Activated naive CD8-positive, alpha-beta T cell treated with anti-CD3 and anti-CD28 coated beads, Interleukin-2, amount 50 U/mL, for 24 hours (primary cell): Measurements from ENCODE around the gene NTRK2.

Experiments
- ATAC-seq: fragments of 150-1000 bp; cut with Tn5 transposase; one replicate; pipeline ENCODE4 v1.10.0; 2021
- DNase-seq: peaks from one replicate; pipeline ENCODE4 v3.0.0; 2021
- H3K27ac Mint-ChIP-seq: one replicate; pipeline ENCODE4 v1.8.0; 2021; ENCODE audit warnings: mild to moderate bottlenecking, mixed read lengths
- H3K27me3 Mint-ChIP-seq: one replicate; pipeline ENCODE4 v1.8.0; 2021; ENCODE audit warnings: mixed read lengths
- H3K36me3 Mint-ChIP-seq: one replicate; pipeline ENCODE4 v1.8.0; 2021; ENCODE audit warnings: low read depth, mixed read lengths
- H3K4me1 Mint-ChIP-seq: one replicate; pipeline ENCODE4 v1.8.0; 2021; ENCODE audit warnings: mixed read lengths
- H3K4me3 Mint-ChIP-seq: one replicate; pipeline ENCODE4 v1.8.0; 2021; ENCODE audit warnings: mild to moderate bottlenecking, moderate library complexity, mixed read lengths
- H3K9me3 Mint-ChIP-seq: one replicate; pipeline ENCODE4 v1.8.0; 2021; ENCODE audit warnings: mixed read lengths

The NTRK2 gene

GRCh38 chr9:84843175-84843824 lies 173.8 kb downstream of the NTRK2 start:
- ATAC-seq (no peak), DNase-seq (no peak)
- Mint-ChIP-seq H3K27me3 (peaks cover 2% of the 10 kb centered on the region), H3K27ac (no peak overlapping the region), H3K4me3 (no peak overlapping the region), H3K9me3 (no peaks in the 10 kb centered on the region), H3K36me3 (no peaks in the 10 kb centered on the region), H3K4me1 (no peaks in the 10 kb centered on the region)

- no peaks in the 10 kb centered on the region for H3K4me1 Mint-ChIP-seq
- H3K36me3 Mint-ChIP-seq: no peaks in the 10 kb centered on the region
- no peak for DNase-seq
- H3K27me3 Mint-ChIP-seq: peaks cover 2% of the 10 kb centered on the region
- no peaks in the 10 kb centered on the region for H3K9me3 Mint-ChIP-seq
- no peak overlapping the region for H3K4me3 Mint-ChIP-seq
- H3K27ac Mint-ChIP-seq: no peak overlapping the region
- ATAC-seq: no peak
Measured at GRCh38 chr9:84845956-84846900, 176.7 kb downstream of the NTRK2 start.

GRCh38 chr9:84846906-84847305 lies 177.4 kb downstream of the NTRK2 start:
- Mint-ChIP-seq H3K4me3 (no peak overlapping the region), H3K27ac (no peak overlapping the region), H3K9me3 (no peaks in the 10 kb centered on the region), H3K36me3 (no peaks in the 10 kb centered on the region), H3K4me1 (no peaks in the 10 kb centered on the region), H3K27me3 (no peaks in the 10 kb centered on the region)
- DNase-seq (no peak), ATAC-seq (no peak)

- Mint-ChIP-seq H3K27ac (no peak overlapping the region), H3K4me1 (no peaks in the 10 kb centered on the region), H3K36me3 (no peaks in the 10 kb centered on the region), H3K27me3 (no peaks in the 10 kb centered on the region), H3K4me3 (no peak overlapping the region), H3K9me3 (no peaks in the 10 kb centered on the region)
- no peak for DNase-seq
- ATAC-seq: no peak
Measured at GRCh38 chr9:84849049-84849448, 179.5 kb downstream of the NTRK2 start.

- ATAC-seq (no peak), DNase-seq (no peak)
- H3K4me3 Mint-ChIP-seq: no peak overlapping the region
- H3K4me1 Mint-ChIP-seq: no peaks in the 10 kb centered on the region
- no peaks in the 10 kb centered on the region for H3K27me3 Mint-ChIP-seq
- H3K36me3 Mint-ChIP-seq: no peaks in the 10 kb centered on the region
- no peaks in the 10 kb centered on the region for H3K9me3 Mint-ChIP-seq
- H3K27ac Mint-ChIP-seq: no peak overlapping the region
Measured at GRCh38 chr9:84850830-84851392, 181.4 kb downstream of the NTRK2 start.

GRCh38 chr9:84851935-84852585 lies 182.5 kb downstream of the NTRK2 start:
- Mint-ChIP-seq H3K27ac (no peak overlapping the region), H3K4me3 (no peak overlapping the region)

GRCh38 chr9:84852617-84853301 lies 183.2 kb downstream of the NTRK2 start:
- ATAC-seq (no peak), DNase-seq (no peak)
- no peak overlapping the region for H3K27ac Mint-ChIP-seq
- no peak overlapping the region for H3K4me3 Mint-ChIP-seq
- H3K36me3 Mint-ChIP-seq: no peaks in the 10 kb centered on the region
- H3K27me3 Mint-ChIP-seq: no peaks in the 10 kb centered on the region
- no peaks in the 10 kb centered on the region for H3K9me3 Mint-ChIP-seq
- no peaks in the 10 kb centered on the region for H3K4me1 Mint-ChIP-seq

More at GRCh38 chr9:84851935-84852585, 182.5 kb downstream of the NTRK2 start:
- H3K36me3 Mint-ChIP-seq: no peaks in the 10 kb centered on the region
- no peaks in the 10 kb centered on the region for H3K9me3 Mint-ChIP-seq
- no peaks in the 10 kb centered on the region for H3K27me3 Mint-ChIP-seq
- DNase-seq: no peak
- no peaks in the 10 kb centered on the region for H3K4me1 Mint-ChIP-seq
- no peak for ATAC-seq

GRCh38 chr9:84856181-84856632 lies 186.7 kb downstream of the NTRK2 start:
- Mint-ChIP-seq H3K36me3 (no peaks in the 10 kb centered on the region), H3K27me3 (no peaks in the 10 kb centered on the region), H3K4me1 (no peaks in the 10 kb centered on the region), H3K27ac (no peak overlapping the region), H3K4me3 (no peak overlapping the region), H3K9me3 (no peaks in the 10 kb centered on the region)
- no peak for DNase-seq
- no peak for ATAC-seq

- no peak overlapping the region for H3K4me3 Mint-ChIP-seq
- no peak overlapping the region for H3K27ac Mint-ChIP-seq
- no peaks in the 10 kb centered on the region for H3K27me3 Mint-ChIP-seq
- ATAC-seq (no peak), DNase-seq (no peak)
- H3K4me1 Mint-ChIP-seq: no peaks in the 10 kb centered on the region
- H3K9me3 Mint-ChIP-seq: no peaks in the 10 kb centered on the region
- H3K36me3 Mint-ChIP-seq: no peaks in the 10 kb centered on the region
Measured at GRCh38 chr9:84857211-84857610, 187.7 kb downstream of the NTRK2 start.

GRCh38 chr9:84858364-84858763 lies 188.8 kb downstream of the NTRK2 start:
- Mint-ChIP-seq H3K27me3 (no peaks in the 10 kb centered on the region), H3K36me3 (no peaks in the 10 kb centered on the region), H3K9me3 (no peaks in the 10 kb centered on the region), H3K4me1 (no peaks in the 10 kb centered on the region), H3K4me3 (no peak overlapping the region), H3K27ac (no peak overlapping the region)
- DNase-seq (no peak), ATAC-seq (no peak)

GRCh38 chr9:84860249-84861115 lies 191.0 kb downstream of the NTRK2 start:
- Mint-ChIP-seq H3K9me3 (no peaks in the 10 kb centered on the region), H3K27me3 (no peaks in the 10 kb centered on the region)
- no peak for ATAC-seq

GRCh38 chr9:84861455-84861854 lies 191.9 kb downstream of the NTRK2 start:
- no peaks in the 10 kb centered on the region for H3K27me3 Mint-ChIP-seq
- no peak for ATAC-seq
- no peak overlapping the region for H3K4me3 Mint-ChIP-seq
- no peak overlapping the region for H3K27ac Mint-ChIP-seq
- H3K4me1 Mint-ChIP-seq: no peaks in the 10 kb centered on the region
- H3K36me3 Mint-ChIP-seq: no peaks in the 10 kb centered on the region
- no peak for DNase-seq
- no peaks in the 10 kb centered on the region for H3K9me3 Mint-ChIP-seq

More at GRCh38 chr9:84860249-84861115, 191.0 kb downstream of the NTRK2 start:
- H3K4me3 Mint-ChIP-seq: no peak overlapping the region
- H3K27ac Mint-ChIP-seq: no peak overlapping the region
- DNase-seq: no peak
- H3K4me1 Mint-ChIP-seq: no peaks in the 10 kb centered on the region
- H3K36me3 Mint-ChIP-seq: no peaks in the 10 kb centered on the region

- Mint-ChIP-seq H3K36me3 (no peaks in the 10 kb centered on the region), H3K9me3 (no peaks in the 10 kb centered on the region), H3K27ac (no peak overlapping the region), H3K4me1 (no peaks in the 10 kb centered on the region), H3K27me3 (no peaks in the 10 kb centered on the region), H3K4me3 (no peak overlapping the region)
- no peak for DNase-seq
- no peak for ATAC-seq
Measured at GRCh38 chr9:84862308-84862707, 192.8 kb downstream of the NTRK2 start.
